T-helper 2 cell treated with Interferon-gamma antibody and Interleukin-4, amounts not matched to agents 100 ng/mL and 5 ng/mL, for 36 hours (primary cell): ENCODE results near the gene FANCI. TPM values are rescaled to one million over a fixed set of nuclear protein-coding genes. Genes with fewer than 3 reads are reported as not detected.

Experiments used
- intact Hi-C: fragments of 100-400 bp; cut with micrococcal nuclease; formaldehyde crosslinking; loops from one replicate; pipeline ENCODE4 v1.15.1; 2023
- total RNA-seq: library from RNA; stranded (reverse); gene quantifications from 2 replicates; pipeline ENCODE4 v1.2.3, GENCODE V29; 2022

The FANCI gene
- total RNA-seq, 1 donor from 2014 or later, result 202 TPM

GRCh38 chr15:89359471-89360293 is 115.9 kb downstream of the FANCI start:
- intact Hi-C loops, result loop anchor here (2.0 kb wide), 3 partner anchors 47 to 113 kb away; no protein-coding TSS in a partner anchor

DNA sequence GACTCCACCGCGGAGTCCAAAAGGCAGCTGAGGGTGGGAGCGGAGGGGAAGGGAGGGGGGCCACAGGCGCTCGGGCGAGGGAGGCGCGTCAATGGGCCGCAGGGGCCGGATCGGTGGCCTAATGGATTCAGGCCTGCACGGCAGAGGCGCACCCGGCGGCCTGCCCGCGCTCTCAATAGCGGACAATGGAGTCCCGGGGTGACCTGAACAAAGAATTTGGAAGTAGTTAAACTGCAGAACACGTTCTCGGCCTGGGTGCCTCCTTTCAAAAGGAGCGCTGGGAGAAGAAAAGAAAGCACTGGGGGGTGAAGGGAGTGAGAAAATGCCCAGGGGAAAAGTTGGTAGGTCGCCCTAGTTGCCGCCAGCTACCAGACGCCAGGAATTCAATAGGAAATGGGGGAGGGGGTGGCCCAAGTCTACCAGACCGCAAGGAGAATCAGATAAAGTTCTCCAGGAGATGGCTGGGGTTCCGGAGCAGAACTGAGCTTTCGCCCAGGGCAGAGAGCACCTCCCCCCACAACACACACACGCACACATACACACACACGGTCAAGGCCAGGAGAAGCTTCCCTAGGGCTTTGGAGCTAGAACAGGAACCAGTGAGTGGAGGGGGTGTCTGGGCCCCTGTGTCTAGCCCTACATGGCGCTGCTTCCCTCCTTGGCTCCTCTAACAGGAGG is 116.7 kb downstream of the FANCI start:
- intact Hi-C loops, result loop anchor here (2.0 kb wide), 1 partner anchor 46 kb away; no protein-coding TSS in a partner anchor

- intact Hi-C loops, result loop anchor here (2.0 kb wide), 1 partner anchor 45 kb away; no protein-coding TSS in a partner anchor
These were observed 117.8 kb downstream of the FANCI start for GRCh38 chr15:89361451-89362202.

DNA sequence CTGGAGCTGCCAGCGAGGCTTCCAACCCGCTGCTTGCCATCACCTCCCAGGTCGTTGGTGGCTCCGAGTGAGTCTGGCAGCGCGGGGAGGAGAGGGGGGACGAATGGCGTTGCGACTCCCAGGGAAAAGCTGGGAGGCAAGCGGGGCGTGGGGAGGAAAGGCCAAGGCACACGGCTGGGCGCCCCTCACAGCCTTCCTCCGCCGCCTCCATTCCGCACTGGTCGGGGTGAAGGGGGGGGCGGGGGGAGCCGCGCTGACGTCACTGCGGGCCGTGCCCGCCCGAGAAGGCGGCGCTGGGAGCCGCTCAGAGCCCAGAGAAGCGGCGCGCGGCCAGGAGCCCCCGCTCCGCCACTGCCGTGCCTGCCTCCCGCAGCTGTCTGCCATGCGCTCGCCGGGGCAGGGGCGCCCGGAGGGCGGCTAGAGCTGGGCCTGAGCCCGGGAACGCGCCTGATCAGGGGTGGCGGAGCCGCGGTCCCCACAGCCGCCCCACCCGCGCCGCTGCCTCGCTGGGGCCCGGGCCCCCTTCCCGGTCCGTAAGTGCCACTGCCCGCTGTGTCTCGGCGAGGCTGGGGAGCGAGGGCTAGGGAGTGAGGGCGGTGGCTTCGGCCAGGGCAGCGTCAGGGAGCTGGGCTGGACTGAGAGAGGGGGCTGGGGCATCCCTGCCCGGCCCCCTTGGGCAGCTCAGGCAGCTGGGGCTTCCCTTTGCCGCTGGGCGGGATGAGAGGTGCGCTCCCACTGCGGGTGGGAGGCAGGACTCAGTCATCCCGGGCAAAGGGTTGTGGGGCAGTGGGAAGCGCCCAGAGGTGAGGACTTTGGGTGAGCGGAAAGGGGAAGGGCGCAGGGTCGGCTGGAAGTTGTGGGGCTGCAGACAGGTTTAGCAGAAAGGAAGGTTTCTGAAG is 118.7 kb downstream of the FANCI start:
- intact Hi-C loops, result no loop called here

GRCh38 chr15:89363133-89363532 is 119.4 kb downstream of the FANCI start:
- intact Hi-C loops, result no loop called here

DNA sequence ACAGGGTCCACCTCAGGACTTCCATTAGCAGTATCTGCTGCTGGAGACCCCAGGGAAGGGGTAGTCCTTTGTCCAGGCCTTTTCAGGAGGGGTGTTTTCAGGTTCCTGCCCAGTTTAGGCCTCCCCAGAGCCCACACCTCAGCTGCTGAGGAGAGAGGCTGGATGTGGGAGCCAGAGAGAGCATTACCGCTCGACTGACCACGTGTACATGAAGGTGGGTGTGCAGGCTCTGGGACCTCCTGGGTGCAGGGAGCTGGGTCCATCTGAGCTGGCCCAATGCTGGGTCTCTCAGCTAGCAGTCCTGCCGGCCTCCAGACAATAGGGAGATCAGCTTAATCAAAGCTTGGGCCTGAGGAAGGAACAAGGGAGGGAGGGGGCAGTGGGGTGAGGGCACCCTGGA is 120.0 kb downstream of the FANCI start:
- intact Hi-C loops, result no loop called here

GRCh38 chr15:89364341-89364740 is 120.6 kb downstream of the FANCI start:
- intact Hi-C loops, result no loop called here

GRCh38 chr15:89364741-89365450 is 121.1 kb downstream of the FANCI start:
- intact Hi-C loops, result no loop called here

- intact Hi-C loops, result no loop called here
These were observed 121.8 kb downstream of the FANCI start for GRCh38 chr15:89365462-89366065.

Other genes starting within 250 kb of the FANCI start
- 67.8 and 75.5 TPM in 2 replicates for gene ABHD2, start 155.5 kb upstream of the FANCI start, total RNA-seq
- not detected in 2 replicates for gene RLBP1, start 22.4 kb upstream of the FANCI start, total RNA-seq
- 105 and 113 TPM in 2 replicates for gene POLG, start 90.8 kb downstream of the FANCI start, total RNA-seq